WTC11 (cell line): ENCODE data around the gene EVI5L.

Source experiments
- CTCF ChIP-seq: fragments of 200-600 bp; IDR thresholded peaks from 2 replicates; pipeline ENCODE4 v1.8.0; 2022; ENCODE audit warnings: antibody characterized with exemption
- ZNF138 ChIP-seq: sonication (generic); formaldehyde crosslinking; conservative IDR thresholded peaks from 2 replicates; pipeline ENCODE4 v1.8.1; 2022; ENCODE audit warnings: mild to moderate bottlenecking, moderate library complexity, missing genetic modification reagents
- TF ChIP-seq, protein P1 (sequence below): sonication (generic); formaldehyde crosslinking; IDR thresholded peaks from 2 replicates; pipeline ENCODE4 v1.8.0; 2022; ENCODE audit warnings: mild to moderate bottlenecking, missing genetic modification reagents
- TF ChIP-seq, protein P2 (sequence below): sonication (generic); formaldehyde crosslinking; IDR thresholded peaks from 2 replicates; pipeline ENCODE4 v1.8.1; 2022; ENCODE audit warnings: low read depth, missing genetic modification reagents, borderline replicate concordance

DNA sequence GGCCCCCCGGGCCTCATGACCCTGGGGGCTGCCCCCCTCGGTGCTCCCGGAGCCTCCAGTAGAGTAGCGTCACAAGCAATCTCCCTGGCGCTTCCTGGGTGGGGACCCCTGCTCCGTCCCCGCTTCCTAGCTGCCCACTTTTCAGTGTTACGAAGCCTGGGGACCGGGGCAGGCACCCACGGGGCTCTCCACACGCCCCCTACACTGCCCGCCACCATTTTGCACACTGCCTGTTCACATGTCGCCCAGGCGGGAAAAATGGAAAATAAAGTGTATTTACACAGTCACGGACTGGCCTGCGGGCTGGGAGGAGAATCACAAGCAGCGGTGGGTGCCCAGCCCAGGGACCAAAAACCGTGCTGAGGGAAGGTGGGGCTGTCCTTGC lies 34.7 kb downstream of the EVI5L start:
- TF ChIP-seq ZNF138 (CRISPR knock-in tag) = no peak
- TF ChIP-seq CTCF = no peak
- TF ChIP-seq, protein P1, sequence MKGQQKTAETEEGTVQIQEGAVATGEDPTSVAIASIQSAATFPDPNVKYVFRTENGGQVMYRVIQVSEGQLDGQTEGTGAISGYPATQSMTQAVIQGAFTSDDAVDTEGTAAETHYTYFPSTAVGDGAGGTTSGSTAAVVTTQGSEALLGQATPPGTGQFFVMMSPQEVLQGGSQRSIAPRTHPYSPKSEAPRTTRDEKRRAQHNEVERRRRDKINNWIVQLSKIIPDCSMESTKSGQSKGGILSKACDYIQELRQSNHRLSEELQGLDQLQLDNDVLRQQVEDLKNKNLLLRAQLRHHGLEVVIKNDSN = no peak
- TF ChIP-seq, protein P2, sequence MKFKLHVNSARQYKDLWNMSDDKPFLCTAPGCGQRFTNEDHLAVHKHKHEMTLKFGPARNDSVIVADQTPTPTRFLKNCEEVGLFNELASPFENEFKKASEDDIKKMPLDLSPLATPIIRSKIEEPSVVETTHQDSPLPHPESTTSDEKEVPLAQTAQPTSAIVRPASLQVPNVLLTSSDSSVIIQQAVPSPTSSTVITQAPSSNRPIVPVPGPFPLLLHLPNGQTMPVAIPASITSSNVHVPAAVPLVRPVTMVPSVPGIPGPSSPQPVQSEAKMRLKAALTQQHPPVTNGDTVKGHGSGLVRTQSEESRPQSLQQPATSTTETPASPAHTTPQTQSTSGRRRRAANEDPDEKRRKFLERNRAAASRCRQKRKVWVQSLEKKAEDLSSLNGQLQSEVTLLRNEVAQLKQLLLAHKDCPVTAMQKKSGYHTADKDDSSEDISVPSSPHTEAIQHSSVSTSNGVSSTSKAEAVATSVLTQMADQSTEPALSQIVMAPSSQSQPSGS (CRISPR knock-in tag) = no peak
